ENCODE results near the gene SMIM17. TPM values are rescaled to one million over a fixed set of nuclear protein-coding genes. Genes with fewer than 3 reads are reported as not detected.

The SMIM17 gene
- total RNA-seq, 2 experiments from 2014 or later, result not detected

DNA sequence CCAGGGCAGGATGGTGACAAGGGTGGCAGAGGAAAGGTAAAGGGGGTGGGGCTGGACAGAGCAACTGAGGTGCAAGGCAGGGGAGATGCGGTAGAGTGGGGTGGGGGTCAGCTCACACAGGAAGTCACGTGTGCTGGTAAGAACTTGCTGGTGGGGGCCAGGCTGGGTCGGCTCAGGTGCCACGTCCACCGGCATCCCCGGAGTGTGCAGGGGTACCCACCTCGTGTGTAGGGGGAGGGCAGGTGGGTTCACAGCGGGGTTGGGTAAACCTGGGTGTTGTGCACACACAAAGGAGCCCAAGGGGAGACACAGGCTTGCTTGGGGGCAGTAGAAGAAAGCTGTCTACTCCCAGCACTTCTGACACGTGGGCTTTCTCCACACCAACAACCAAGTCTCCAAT lies 25.7 kb downstream of the SMIM17 start:
- Histone ChIP-seq H3K4me1 (ENCODE audit: insufficient read depth, low read length) (peaks cover 15% of the 10 kb centered on the region), H3K9me3 (ENCODE audit: control insufficient read depth in 1 of 2, insufficient read depth in 1 of 2, low read length in 2 of 2) (peaks cover 10 to 82% of the 10 kb centered on the region in 2 experiments), H3K4me3 (ENCODE audit: low read length) (no peak overlapping the region), H3K27me3 (ENCODE audit: control insufficient read depth in 1 of 2, insufficient read depth in 2 of 2, low read length in 2 of 2) (no peaks in the 10 kb centered on the region), H3K27ac (ENCODE audit: low read depth in 1 of 2, low read length in 2 of 2) (no peak overlapping the region), H3K36me3 (ENCODE audit: insufficient read depth, low read length) (no peaks in the 10 kb centered on the region)
- Mint-ChIP-seq H3K4me1 (ENCODE audit: low read depth) (peaks cover 14% of the 10 kb centered on the region), H3K36me3 (ENCODE audit: low read depth) (peaks cover 34% of the 10 kb centered on the region), H3K27me3 (no peaks in the 10 kb centered on the region), H3K27ac (no peak overlapping the region), H3K9me3 (peaks cover 3% of the 10 kb centered on the region), H3K4me3 (no peak overlapping the region)
- DNase-seq (no peak), ATAC-seq (ENCODE audit: poor library complexity) (no peak)
- TF ChIP-seq, protein P1, sequence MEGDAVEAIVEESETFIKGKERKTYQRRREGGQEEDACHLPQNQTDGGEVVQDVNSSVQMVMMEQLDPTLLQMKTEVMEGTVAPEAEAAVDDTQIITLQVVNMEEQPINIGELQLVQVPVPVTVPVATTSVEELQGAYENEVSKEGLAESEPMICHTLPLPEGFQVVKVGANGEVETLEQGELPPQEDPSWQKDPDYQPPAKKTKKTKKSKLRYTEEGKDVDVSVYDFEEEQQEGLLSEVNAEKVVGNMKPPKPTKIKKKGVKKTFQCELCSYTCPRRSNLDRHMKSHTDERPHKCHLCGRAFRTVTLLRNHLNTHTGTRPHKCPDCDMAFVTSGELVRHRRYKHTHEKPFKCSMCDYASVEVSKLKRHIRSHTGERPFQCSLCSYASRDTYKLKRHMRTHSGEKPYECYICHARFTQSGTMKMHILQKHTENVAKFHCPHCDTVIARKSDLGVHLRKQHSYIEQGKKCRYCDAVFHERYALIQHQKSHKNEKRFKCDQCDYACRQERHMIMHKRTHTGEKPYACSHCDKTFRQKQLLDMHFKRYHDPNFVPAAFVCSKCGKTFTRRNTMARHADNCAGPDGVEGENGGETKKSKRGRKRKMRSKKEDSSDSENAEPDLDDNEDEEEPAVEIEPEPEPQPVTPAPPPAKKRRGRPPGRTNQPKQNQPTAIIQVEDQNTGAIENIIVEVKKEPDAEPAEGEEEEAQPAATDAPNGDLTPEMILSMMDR (IDR thresholded peaks at IDR 0.05), result no peak
- intact Hi-C loops (cut with DNase I, micrococcal nuclease), result no loop called here
- ChIA-PET POLR2A (no interaction called here), CTCF (no interaction called here)

DNA sequence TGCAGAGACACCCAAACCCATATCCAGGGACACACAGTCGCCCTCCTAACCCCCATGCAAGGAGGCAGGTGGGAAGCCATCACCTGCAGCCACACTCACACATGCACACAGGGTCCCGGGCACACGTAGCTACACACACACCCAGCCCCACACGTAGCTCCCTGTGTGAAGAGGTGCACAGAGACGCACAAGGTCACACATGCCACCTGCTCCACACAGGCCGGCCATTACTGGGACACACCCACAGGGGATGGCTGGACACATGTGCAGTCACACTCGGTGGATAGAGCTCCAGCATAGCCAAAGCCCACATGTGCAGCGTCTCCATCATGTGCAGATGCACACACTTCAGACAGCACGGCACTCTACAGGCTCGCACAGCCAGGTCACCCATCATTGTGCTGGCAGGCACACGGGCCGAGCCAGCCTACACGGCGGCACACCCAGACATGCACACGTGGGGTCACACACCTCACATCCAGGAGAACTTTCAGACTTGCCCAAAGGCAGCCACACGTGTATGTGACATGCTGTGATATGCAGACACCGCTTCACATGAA lies 27.5 kb downstream of the SMIM17 start:
- Histone ChIP-seq H3K4me1 (ENCODE audit: insufficient read depth, low read length) (peaks cover 15% of the 10 kb centered on the region), H3K36me3 (ENCODE audit: insufficient read depth, low read length) (no peaks in the 10 kb centered on the region), H3K4me3 (ENCODE audit: low read length) (peak overlapping the region; percentile 50), H3K9me3 (ENCODE audit: control insufficient read depth in 1 of 2, insufficient read depth in 1 of 2, low read length in 2 of 2) (peaks cover 8 to 69% of the 10 kb centered on the region in 2 experiments), H3K27me3 (ENCODE audit: control insufficient read depth in 1 of 2, insufficient read depth in 2 of 2, low read length in 2 of 2) (no peaks in the 10 kb centered on the region), H3K27ac (ENCODE audit: low read depth in 1 of 2, low read length in 2 of 2) (no peak overlapping the region)
- Mint-ChIP-seq H3K4me3 (peak overlapping the region; percentile 87), H3K9me3 (peaks cover 3% of the 10 kb centered on the region), H3K27me3 (no peaks in the 10 kb centered on the region), H3K4me1 (ENCODE audit: low read depth) (peaks cover 14% of the 10 kb centered on the region), H3K27ac (no peak overlapping the region), H3K36me3 (ENCODE audit: low read depth) (peaks cover 25% of the 10 kb centered on the region)
- intact Hi-C loops (cut with DNase I, micrococcal nuclease), result loop anchor here (2.0 to 10.0 kb wide), 4 partner anchors 78 to 1704 kb away; partner anchors contain the start of genes ZNF582 (in 2 of the 2) and ZSCAN5A (in 1 of the 2)
- TF ChIP-seq, protein P1 (IDR thresholded peaks at IDR 0.05), result no peak
- ChIA-PET CTCF (no interaction called here), POLR2A (interaction anchor here (0.5 kb wide), 1 partner anchor 1247 kb away, joined by 3 read pairs; no protein-coding TSS in a partner anchor)
- ATAC-seq (ENCODE audit: poor library complexity) (no peak), DNase-seq (no peak)

DNA sequence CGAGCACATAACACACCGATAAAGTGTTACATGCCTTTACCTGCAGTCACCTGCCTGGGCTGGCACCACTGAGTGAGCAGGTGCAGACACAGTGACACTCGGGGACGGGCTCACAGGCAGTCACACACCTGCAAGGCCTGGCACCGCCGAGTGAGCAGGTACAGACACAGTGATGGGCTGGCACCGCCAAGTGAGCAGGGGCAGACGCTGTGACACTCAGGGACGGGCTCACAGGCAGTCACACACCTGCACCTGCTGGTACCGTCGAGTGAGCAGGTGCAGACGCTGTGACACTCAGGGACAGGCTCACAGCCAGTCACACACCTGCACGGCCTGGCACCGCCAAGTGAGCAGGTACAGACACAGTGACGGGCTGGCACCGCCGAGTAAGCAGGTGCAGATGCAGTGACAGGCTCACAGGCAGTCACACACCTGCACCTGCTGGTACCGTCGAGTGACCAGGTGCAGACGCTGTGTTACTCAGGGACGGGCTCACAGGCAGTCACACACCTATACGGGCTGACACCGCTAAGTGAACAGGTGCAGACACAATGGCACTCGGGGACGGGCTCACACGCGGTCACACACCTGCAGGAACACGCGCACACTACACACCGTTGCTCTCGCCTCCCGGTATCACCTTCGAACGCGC lies 28.1 kb downstream of the SMIM17 start:
- peak overlapping the region; percentile 87 for H3K4me3 Mint-ChIP-seq
- peak overlapping the region; percentile 65 for H3K27ac Mint-ChIP-seq
- no peaks in the 10 kb centered on the region for H3K27me3 Mint-ChIP-seq
- ChIA-PET CTCF (no interaction called here), POLR2A (interaction anchor here (0.5 to 1.0 kb wide), 3 partner anchors 267 to 1246 kb away, joined by 3 to 5 read pairs (median 3); partner anchors contain the start of genes ZNF583 and ZSCAN5A)
- peaks cover 3% of the 10 kb centered on the region for H3K9me3 Mint-ChIP-seq
- Histone ChIP-seq H3K27me3 (ENCODE audit: control insufficient read depth in 1 of 2, insufficient read depth in 2 of 2, low read length in 2 of 2) (no peaks in the 10 kb centered on the region), H3K4me3 (ENCODE audit: low read length) (peak overlapping the region; percentile 50), H3K4me1 (ENCODE audit: insufficient read depth, low read length) (peaks cover 15% of the 10 kb centered on the region), H3K36me3 (ENCODE audit: insufficient read depth, low read length) (no peaks in the 10 kb centered on the region), H3K9me3 (ENCODE audit: control insufficient read depth in 1 of 2, insufficient read depth in 1 of 2, low read length in 2 of 2) (peaks cover 8 to 68% of the 10 kb centered on the region in 2 experiments), H3K27ac (ENCODE audit: low read depth in 1 of 2, low read length in 2 of 2) (no peak overlapping the region)
- DNase-seq (peak in 2 of 14 experiments; percentile 1 to 5), ATAC-seq (ENCODE audit: poor library complexity) (peak; percentile 73)
- H3K36me3 Mint-ChIP-seq (ENCODE audit: low read depth), result peaks cover 25% of the 10 kb centered on the region
- H3K4me1 Mint-ChIP-seq (ENCODE audit: low read depth), result peaks cover 14% of the 10 kb centered on the region
- intact Hi-C loops (cut with DNase I, micrococcal nuclease), result loop anchor here (2.0 to 10.0 kb wide), 4 partner anchors 78 to 1704 kb away; partner anchors contain the start of genes ZNF582 (in 2 of the 2) and ZSCAN5A (in 1 of the 2)
- TF ChIP-seq, protein P1 (IDR thresholded peaks at IDR 0.05), result no peak
